ENCODE results near the gene BAD.

GRCh38 chr11:64321533-64321932 is 37.1 kb upstream of the BAD start:
- TF ChIP-seq NR2C2 (CRISPR knock-in tag; IDR thresholded peaks at IDR 0.05) (no peak), CTCF (IDR thresholded peaks at IDR 0.05) (no peak), PRDM15 (CRISPR knock-in tag; IDR thresholded peaks at IDR 0.05) (no peak), ZNF232 (CRISPR knock-in tag; IDR thresholded peaks at IDR 0.05) (no peak), KAT7 (CRISPR knock-in tag; IDR thresholded peaks at IDR 0.05; ENCODE audit: borderline replicate concordance) (no peak), NFE2L1 (CRISPR knock-in tag; IDR thresholded peaks at IDR 0.05) (no peak), FOXK1 (CRISPR knock-in tag; IDR thresholded peaks at IDR 0.05) (no peak)
